Erythroblast (primary cell): ENCODE results near the gene MRPL42.
"Not testable (repeated sequence)": the region's sequence is repeated elsewhere in the genome, so short reads cannot be mapped to it uniquely, and the experiment has no call there.

Experiments used
- DNase-seq, 2 experiments: peaks; one replicate each; lab custom pipeline; 2025; lab: John Stamatoyannopoulos, UW
- GATA1 ChIP-seq: IDR thresholded peaks from 2 replicates; pipeline ENCODE4 v1.6.1; 2011; ENCODE audit warnings: low read depth, mild to moderate bottlenecking, control low read depth, low read length, moderate library complexity
- POLR2A ChIP-seq: IDR thresholded peaks from 2 replicates; pipeline ENCODE4 v1.6.1; 2011; ENCODE audit warnings: mild to moderate bottlenecking, low read length

The MRPL42 gene

GRCh38 chr12:93460003-93460402 is 7.3 kb upstream of the MRPL42 start:
- no peak for DNase-seq
- TF ChIP-seq POLR2A, result no peak
- TF ChIP-seq GATA1, result no peak

GRCh38 chr12:93460902-93461301 is 6.4 kb upstream of the MRPL42 start:
- TF ChIP-seq POLR2A (no peak), GATA1 (no peak)
- no peak for DNase-seq

- no peak for TF ChIP-seq GATA1
- peak in 1 of 2 experiments; percentile 13 for DNase-seq
Measured at GRCh38 chr12:93461503-93461902, 5.8 kb upstream of the MRPL42 start.

GRCh38 chr12:93465841-93466240 is 1.5 kb upstream of the MRPL42 start:
- no peak for DNase-seq

GRCh38 chr12:93466625-93467350 is 526 bp upstream of the MRPL42 start:
- DNase-seq, result no peak
- no peak for TF ChIP-seq POLR2A
- TF ChIP-seq GATA1, result no peak

More at GRCh38 chr12:93465841-93466240, 1.5 kb upstream of the MRPL42 start:
- TF ChIP-seq POLR2A (no peak), GATA1 (no peak)

GRCh38 chr12:93468008-93468371 is 676 bp downstream of the MRPL42 start:
- no peak for DNase-seq

GRCh38 chr12:93469386-93469785 is 2.1 kb downstream of the MRPL42 start:
- DNase-seq, result no peak
- TF ChIP-seq POLR2A, result no peak
- no peak for TF ChIP-seq GATA1

More at GRCh38 chr12:93468008-93468371, 676 bp downstream of the MRPL42 start:
- no peak for TF ChIP-seq GATA1
- no peak for TF ChIP-seq POLR2A

- no peak for TF ChIP-seq POLR2A
- no peak for TF ChIP-seq GATA1
- DNase-seq, result no peak
Measured at GRCh38 chr12:93476555-93476954, 9.2 kb downstream of the MRPL42 start.

- DNase-seq, result no peak
- TF ChIP-seq POLR2A (no peak), GATA1 (no peak)
Measured at GRCh38 chr12:93482721-93483120, 15.4 kb downstream of the MRPL42 start.

- TF ChIP-seq POLR2A (no peak), GATA1 (no peak)
- no peak for DNase-seq
Measured at GRCh38 chr12:93483151-93483807, 16.0 kb downstream of the MRPL42 start.

- TF ChIP-seq POLR2A, result no peak
- TF ChIP-seq GATA1, result no peak
- DNase-seq, result no peak
Measured at GRCh38 chr12:93484315-93484981, 17.1 kb downstream of the MRPL42 start.

GRCh38 chr12:93492808-93493207 is 25.5 kb downstream of the MRPL42 start:
- DNase-seq, result not testable (repeated sequence)

GRCh38 chr12:93494096-93494495 is 26.8 kb downstream of the MRPL42 start:
- TF ChIP-seq POLR2A (no peak), GATA1 (no peak)
- no peak for DNase-seq

- no peak for TF ChIP-seq POLR2A
- no peak for DNase-seq
Measured at GRCh38 chr12:93497456-93497855, 30.1 kb downstream of the MRPL42 start.

GRCh38 chr12:93498813-93499212 is 31.5 kb downstream of the MRPL42 start:
- DNase-seq, result not testable (repeated sequence)
